Measurements from ENCODE around the gene DHX9.

DHX9 gene

DNA sequence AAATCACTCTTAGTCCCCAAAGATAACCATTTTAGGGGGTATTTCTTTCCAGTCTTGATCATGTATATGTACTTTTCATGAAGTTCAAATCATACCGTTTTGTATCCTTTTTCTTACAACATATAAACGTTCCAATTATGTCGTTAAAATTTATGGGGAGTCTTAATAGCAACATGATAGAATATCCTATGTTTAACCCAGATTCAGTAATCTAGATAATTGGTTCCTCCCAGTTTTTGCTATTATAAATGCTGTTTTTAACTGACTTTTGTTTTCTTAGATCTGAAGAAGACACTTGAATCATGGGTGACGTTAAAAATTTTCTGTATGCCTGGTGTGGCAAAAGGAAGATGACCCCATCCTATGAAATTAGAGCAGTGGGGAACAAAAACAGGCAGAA lies 3.1 kb downstream of the DHX9 start:
- no peak for DNase-seq

GRCh38 chr1:182845379-182845778 lies 6.2 kb downstream of the DHX9 start:
- peak; percentile 68 for DNase-seq

DNA sequence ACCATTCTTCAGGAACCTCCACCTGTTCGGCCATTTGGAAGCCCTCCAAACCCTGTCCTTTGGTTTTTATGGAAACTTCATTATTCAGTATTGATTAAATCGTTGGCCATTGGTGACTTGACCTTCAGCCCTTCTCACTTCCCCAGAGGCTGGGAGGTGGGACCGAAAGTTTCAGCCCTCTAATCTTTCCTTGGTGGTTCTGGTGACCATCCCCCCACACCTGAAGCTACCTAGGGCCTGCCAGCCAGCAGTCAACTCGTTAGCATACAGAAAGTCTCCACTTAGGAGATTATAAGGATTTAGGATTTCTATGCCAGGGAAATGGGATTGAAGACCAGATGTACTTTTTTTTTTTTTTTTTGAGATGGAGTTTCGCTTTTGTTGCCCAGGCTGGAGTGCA lies 6.7 kb downstream of the DHX9 start:
- no peak for DNase-seq

DNA sequence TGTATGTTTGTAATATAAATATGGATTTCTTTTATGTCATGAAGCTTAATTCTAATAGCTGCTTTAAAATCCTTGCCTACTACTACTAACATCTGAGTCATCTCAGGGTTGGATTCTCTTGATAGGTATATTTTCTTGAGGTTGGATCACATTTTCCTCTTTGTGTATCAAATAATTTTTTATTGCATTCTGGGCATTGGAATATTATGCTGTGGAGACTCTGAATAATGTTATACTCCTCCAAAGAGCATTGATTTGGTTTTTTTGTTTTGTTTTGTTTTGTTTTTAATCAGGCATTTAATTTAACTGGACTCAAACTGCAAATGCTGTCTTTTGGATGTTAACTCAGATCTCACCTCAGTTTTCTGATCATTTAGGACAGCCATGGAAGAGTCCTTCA lies 8.0 kb downstream of the DHX9 start:
- no peak for DNase-seq

DNA sequence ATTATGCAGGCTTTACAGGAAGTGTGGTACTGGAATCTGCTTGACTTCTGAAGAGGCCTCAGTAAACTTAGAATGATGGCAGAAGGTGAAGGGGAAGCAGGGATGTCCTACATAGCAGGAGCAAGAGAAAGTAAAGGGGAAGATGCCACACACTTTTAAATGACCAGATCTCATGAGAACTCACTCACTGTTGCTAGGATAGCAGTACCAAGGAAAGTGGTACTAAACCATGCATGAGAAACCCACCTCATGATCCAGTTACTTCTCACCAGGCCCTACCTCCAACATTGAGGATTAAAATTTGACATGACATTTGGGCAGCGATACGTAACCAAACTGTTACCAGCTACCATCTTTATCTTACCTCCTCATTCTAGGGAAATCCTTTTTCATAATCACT lies 9.6 kb downstream of the DHX9 start:
- DNase-seq, result no peak

GRCh38 chr1:182850319-182850718 lies 11.2 kb downstream of the DHX9 start:
- DNase-seq, result no peak

GRCh38 chr1:182851825-182852224 lies 12.7 kb downstream of the DHX9 start:
- DNase-seq, result no peak

DNA sequence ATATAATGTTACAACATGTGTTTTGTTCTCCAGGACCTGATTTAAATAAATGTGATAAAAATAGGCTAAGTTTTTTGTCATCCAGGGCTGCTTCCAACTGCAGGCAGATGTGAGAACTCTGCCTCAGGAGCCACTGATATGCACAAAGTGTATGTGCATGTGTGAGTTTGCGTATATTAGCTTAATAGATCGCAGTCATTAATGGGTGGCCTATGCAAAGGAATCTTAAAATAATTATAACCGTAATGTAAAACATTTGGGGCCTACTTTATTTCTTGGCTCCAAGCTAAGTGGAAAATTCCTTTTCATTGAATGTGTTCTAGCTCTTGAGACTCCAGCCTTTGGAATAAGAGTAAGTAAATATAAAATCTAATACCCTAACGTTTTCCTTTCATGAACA lies 16.8 kb downstream of the DHX9 start:
- DNase-seq, result no peak

DNA sequence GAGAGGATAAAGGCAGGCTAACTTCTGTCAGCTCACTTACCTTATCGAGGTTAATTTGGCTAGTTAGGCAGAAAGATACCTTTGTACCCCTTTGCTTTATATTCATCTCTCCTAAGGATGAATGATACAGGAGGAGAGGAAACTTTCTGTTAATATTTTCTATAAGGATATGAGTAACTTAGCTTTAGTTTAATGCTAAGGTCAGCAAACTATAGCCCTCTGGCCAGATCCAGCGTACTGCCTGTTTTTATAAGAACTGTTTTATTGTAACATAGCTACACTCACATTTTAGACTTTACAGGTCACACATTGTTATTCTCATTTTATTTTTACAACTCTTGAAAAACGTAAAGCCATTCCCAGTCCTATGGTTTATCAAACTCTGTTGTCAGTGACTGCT lies 18.1 kb downstream of the DHX9 start:
- no peak for DNase-seq

GRCh38 chr1:182860658-182861057 lies 21.5 kb downstream of the DHX9 start:
- no peak for DNase-seq

- DNase-seq, result no peak
Measured at GRCh38 chr1:182861994-182862393, 22.8 kb downstream of the DHX9 start.

GRCh38 chr1:182862827-182863226 lies 23.7 kb downstream of the DHX9 start:
- no peak for DNase-seq

GRCh38 chr1:182863940-182864339 lies 24.8 kb downstream of the DHX9 start:
- no peak for DNase-seq

DNA sequence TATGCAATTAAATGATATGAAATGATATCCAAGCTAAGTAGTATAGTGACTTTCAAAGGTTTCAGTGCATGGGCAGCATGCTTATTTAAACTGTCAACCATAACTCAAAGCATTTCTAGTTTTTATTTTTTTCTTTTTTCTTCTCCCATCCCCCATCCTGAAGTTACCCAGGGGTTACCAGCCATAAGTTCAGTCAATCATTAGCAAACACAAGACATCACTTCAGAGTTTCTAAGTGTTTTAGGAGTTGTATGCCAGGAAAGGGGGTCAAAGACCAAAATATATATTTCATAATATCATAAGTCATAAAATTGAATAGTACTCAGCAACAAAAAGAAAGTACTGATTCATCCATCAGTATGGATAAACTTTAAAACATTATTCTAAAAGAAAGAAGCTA lies 28.7 kb downstream of the DHX9 start:
- no peak for DNase-seq

GRCh38 chr1:182869241-182869666 lies 30.1 kb downstream of the DHX9 start:
- DNase-seq, result peak; percentile 71

- no peak for DNase-seq
Measured at GRCh38 chr1:182872881-182873280, 33.7 kb downstream of the DHX9 start.

DNA sequence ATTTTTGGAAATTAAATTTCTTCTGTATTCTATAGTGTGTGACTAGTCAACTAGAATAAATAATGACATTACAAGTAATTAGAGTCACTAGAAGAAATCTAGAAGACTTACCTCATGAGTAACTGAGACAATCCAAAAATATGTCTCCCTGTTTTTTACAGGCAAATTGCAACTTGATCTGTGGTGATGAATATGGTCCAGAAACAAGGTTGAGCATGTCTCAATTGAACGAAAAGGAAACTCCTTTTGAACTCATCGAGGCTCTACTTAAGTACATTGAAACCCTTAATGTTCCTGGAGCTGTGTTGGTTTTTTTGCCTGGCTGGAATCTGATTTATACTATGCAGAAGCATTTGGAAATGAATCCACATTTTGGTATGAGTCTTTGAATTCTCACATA lies 36.7 kb downstream of the DHX9 start:
- DNase-seq, result no peak

DNA sequence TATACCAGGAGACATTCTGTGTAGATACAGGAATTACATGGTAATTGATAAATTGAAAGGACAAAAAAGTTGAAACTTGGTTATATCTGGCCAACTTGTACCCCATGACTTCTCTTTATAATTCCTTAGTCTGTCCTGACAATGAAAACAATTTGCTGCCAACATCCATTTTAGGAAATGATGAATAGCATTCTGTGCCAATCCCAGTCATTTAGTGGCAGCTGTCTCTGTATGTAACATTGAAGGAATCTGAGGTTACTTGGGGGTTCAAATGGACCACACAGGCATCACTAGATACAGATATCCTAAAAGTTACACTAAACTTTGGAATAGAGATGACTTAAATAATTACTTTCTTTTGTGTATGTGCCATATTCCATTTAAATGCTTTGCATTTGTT lies 38.2 kb downstream of the DHX9 start:
- DNase-seq, result no peak

DNA sequence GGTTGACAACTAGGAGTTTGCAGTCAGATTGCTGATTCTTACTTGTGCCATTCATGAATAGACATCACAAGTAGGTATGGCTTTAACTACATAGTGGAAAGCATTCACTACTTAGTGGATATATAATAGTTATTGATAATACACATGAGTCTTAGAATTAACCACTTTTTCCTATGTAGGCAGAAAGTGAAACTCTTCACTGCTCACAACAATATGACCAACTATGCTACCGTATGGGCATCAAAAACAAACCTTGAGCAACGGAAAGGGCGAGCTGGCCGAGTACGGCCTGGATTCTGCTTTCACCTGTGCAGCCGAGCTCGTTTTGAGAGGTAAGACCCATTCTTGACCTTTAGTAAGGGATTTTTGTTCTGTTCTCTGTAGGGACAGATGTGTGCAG lies 38.7 kb downstream of the DHX9 start:
- no peak for DNase-seq

DNA sequence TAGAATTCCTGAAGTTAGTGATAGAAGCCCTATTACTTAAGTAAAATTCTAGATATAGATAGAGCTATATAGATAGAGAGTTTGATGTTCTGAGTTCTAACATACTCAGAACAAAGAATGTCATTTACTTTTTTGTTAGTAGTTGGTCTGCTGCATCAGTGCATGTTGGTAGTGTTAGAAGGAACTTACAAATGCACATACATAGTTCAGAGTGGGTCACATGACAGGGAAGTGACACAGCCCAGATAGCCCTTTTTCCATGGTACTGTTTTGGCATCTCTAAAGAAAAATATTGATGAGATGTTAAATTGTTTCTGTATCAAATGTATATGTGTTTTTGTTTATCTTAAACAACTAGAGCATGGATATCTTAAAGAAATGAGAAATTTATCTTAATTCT lies 45.7 kb downstream of the DHX9 start:
- DNase-seq, result no peak

DNA sequence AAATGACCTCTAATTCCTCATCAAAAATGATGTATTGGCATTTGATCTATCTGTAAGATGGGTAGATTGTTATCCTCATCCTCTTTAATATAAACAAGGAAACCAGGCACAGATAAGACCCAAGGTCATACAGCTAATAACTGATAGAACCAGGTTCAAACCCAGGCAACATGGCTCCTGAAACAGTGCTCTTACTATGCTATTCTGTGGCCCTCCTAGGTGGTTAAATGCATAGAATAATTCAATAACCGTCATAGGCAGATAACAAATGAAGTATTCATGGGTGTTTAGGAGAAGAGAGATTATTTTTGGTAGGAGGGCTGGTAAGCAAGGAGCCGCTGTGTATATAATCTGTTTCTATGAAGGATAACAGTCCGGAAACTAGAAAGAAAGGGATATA lies 46.4 kb downstream of the DHX9 start:
- DNase-seq, result no peak

- no peak for DNase-seq
Measured at GRCh38 chr1:182886985-182887384, 47.8 kb downstream of the DHX9 start.

- no peak for DNase-seq
Measured at GRCh38 chr1:182888736-182889531, 49.8 kb downstream of the DHX9 start.

- no peak for DNase-seq
Measured at GRCh38 chr1:182889997-182890396, 50.9 kb downstream of the DHX9 start.

DNA sequence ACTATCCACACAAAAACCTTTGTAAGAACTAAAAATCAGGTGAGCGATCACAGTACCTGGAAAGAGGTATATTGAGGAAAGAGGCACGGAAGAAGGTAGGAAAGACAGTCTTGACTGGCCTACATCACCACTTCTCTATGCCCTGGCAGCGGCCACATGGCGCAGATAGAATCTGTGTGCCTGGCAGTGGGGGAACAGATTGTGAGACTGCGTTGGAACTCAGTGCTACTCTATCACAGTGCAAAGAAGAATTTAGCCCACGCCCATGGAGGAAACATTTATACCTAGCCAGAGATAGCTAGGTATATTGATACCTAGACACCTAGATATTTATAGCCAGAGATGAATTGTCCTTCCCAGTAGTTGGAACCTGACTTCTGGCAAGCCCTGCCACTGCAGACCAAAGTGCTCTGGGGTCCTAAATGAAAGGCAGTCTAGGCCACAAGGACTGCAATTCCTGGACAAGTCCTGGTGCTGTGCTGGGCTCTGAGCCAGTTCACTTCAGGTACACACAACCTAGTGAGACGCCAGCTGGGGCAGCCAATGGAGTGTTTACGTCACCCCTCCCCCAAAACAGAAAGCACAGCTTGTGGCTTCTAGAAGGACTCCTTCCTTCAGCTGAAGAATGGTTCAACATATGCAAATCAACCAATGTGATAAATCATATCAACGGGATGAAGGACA lies 51.9 kb downstream of the DHX9 start:
- DNase-seq, result no peak
